NCI-H82 treated with DMSO at 0.1 percent for 48 hours (cell line): Measurements from ENCODE around the gene GUK1.
"Not testable (repeated sequence)": the region's sequence is repeated elsewhere in the genome, so short reads cannot be mapped to it uniquely, and the experiment has no call there.

Experiments
- DNase-seq: peaks from one replicate; lab custom pipeline; 2025; ENCODE audit not compliant: unreplicated experiment; lab: John Stamatoyannopoulos, UW

GUK1 gene

GRCh38 chr1:228175316-228176023 is 35.4 kb downstream of the GUK1 start:
- DNase-seq: no peak

- no peak for DNase-seq
Observed at GRCh38 chr1:228176024-228176395, 35.9 kb downstream of the GUK1 start.

GRCh38 chr1:228176461-228177182 is 36.5 kb downstream of the GUK1 start:
- no peak for DNase-seq

GRCh38 chr1:228177183-228177475 is 37.0 kb downstream of the GUK1 start:
- no peak for DNase-seq

GRCh38 chr1:228177721-228178710 is 37.9 kb downstream of the GUK1 start:
- DNase-seq: no peak

GRCh38 chr1:228178737-228179684 is 38.9 kb downstream of the GUK1 start:
- no peak for DNase-seq

GRCh38 chr1:228180271-228180958 is 40.3 kb downstream of the GUK1 start:
- no peak for DNase-seq

GRCh38 chr1:228180959-228181644 is 41.0 kb downstream of the GUK1 start:
- DNase-seq: no peak

GRCh38 chr1:228181645-228182034 is 41.6 kb downstream of the GUK1 start:
- no peak for DNase-seq

GRCh38 chr1:228182296-228183030 is 42.4 kb downstream of the GUK1 start:
- no peak for DNase-seq

- no peak for DNase-seq
Observed at GRCh38 chr1:228184152-228184551, 44.1 kb downstream of the GUK1 start.

GRCh38 chr1:228185641-228185965 is 45.5 kb downstream of the GUK1 start:
- DNase-seq: no peak

GRCh38 chr1:228188249-228188648 is 48.2 kb downstream of the GUK1 start:
- not testable (repeated sequence) for DNase-seq

GRCh38 chr1:228190182-228190581 is 50.1 kb downstream of the GUK1 start:
- no peak for DNase-seq

GRCh38 chr1:228190778-228191177 is 50.7 kb downstream of the GUK1 start:
- DNase-seq: no peak

GRCh38 chr1:228194436-228194835 is 54.4 kb downstream of the GUK1 start:
- no peak for DNase-seq

- no peak for DNase-seq
Observed at GRCh38 chr1:228194921-228195812, 55.1 kb downstream of the GUK1 start.
